ENCODE measurements around the gene PLA2G5.

Gene PLA2G5

DNA sequence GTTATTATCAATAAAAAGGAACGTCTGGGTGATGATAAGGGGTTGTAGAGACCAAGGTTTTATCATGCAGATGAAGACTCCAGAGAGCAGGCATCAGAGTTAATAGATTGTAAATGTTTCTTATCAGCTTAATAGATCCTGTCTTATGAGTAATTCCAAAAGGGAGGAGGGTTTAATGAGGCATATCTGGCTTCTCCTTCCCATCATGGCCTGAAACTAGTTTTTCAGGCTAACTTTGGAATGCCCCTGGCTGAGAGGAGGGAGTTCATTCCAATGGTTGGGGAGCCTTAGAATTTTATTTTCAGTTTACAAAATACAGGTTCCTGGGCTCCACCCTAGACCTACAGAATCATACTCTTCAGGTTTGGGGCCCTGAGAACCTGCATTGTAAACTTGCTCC lies 35.9 kb downstream of the PLA2G5 start:
- POLR2A ChIA-PET = no interaction called here
- CTCF ChIA-PET = no interaction called here
- no peak for TF ChIP-seq SP1 (IDR thresholded peaks at IDR 0.05)
- TF ChIP-seq NFRKB (IDR thresholded peaks at IDR 0.05) = no peak
- TF ChIP-seq CTBP1 (IDR thresholded peaks at IDR 0.05; ENCODE audit: borderline replicate concordance) = no peak
- TF ChIP-seq FOXK2 (IDR thresholded peaks at IDR 0.05) = no peak
- no peak for TF ChIP-seq FOXM1 (IDR thresholded peaks at IDR 0.05; ENCODE audit: borderline replicate concordance)
- TF ChIP-seq ELF4 (IDR thresholded peaks at IDR 0.05) = no peak
- no peak for DNase-seq (ENCODE audit: extremely low spot score)

GRCh38 chr1:20107351-20107750 lies 37.4 kb downstream of the PLA2G5 start:
- TF ChIP-seq FOXM1 (IDR thresholded peaks at IDR 0.05; ENCODE audit: borderline replicate concordance) (no peak), NFRKB (IDR thresholded peaks at IDR 0.05) (no peak), SUZ12 (IDR thresholded peaks at IDR 0.05) (no peak), ARNT (IDR thresholded peaks at IDR 0.05) (no peak)
- ChIA-PET POLR2A (no interaction called here), CTCF (no interaction called here)
- DNase-seq (ENCODE audit: extremely low spot score) = no peak

- POLR2A ChIA-PET = no interaction called here
- no peak for DNase-seq (ENCODE audit: extremely low spot score)
- CTCF ChIA-PET = no interaction called here
- TF ChIP-seq FOXK2 (IDR thresholded peaks at IDR 0.05) (no peak), LEF1 (IDR thresholded peaks at IDR 0.05; ENCODE audit: borderline replicate concordance) (no peak), FOXA1 (IDR thresholded peaks at IDR 0.05) (no peak), SUZ12 (IDR thresholded peaks at IDR 0.05) (no peak)
- TF ChIP-seq, protein P1, sequence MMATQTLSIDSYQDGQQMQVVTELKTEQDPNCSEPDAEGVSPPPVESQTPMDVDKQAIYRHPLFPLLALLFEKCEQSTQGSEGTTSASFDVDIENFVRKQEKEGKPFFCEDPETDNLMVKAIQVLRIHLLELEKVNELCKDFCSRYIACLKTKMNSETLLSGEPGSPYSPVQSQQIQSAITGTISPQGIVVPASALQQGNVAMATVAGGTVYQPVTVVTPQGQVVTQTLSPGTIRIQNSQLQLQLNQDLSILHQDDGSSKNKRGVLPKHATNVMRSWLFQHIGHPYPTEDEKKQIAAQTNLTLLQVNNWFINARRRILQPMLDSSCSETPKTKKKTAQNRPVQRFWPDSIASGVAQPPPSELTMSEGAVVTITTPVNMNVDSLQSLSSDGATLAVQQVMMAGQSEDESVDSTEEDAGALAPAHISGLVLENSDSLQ (IDR thresholded peaks at IDR 0.05) = no peak
These were observed 37.8 kb downstream of the PLA2G5 start for GRCh38 chr1:20107796-20108195.

DNA sequence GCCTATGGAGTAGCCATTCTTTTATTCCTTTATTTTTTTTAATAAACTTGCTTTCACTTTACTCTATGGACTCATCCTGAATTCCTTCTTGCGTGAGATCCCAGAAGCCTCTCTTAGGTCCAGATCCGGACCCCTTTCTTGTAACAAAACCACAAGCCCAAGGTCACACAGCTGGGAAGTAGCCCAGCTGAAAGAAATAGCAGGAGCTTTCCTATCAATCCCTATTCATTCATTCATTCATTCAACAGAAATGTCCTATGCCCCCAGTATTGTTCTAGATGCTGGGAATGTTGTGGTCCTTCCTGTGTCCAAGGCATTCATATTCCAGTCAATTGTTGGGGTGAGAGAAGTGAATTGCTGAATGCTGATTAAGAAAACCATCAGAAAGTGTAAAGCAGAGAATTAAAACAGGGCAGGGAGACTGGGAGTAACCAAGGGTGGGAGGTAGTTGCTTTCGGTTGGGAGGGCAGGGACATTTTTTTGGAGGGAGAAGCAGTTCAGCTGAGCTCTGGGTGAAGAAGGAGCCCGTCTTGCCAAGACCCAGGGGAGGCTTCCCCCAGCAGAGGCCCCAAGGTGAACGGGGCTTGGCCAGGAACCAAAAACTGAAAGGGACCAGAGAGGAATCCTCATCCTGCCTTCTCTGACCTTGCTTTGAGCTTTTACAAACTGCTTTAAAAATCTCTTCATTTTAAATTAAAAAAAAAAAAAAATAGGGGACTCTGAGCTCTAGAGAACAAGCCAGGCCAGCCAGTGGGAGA lies 38.6 kb downstream of the PLA2G5 start:
- TF ChIP-seq SUZ12 (IDR thresholded peaks at IDR 0.05) (no peak), TARDBP (IDR thresholded peaks at IDR 0.05) (no peak), CTBP1 (IDR thresholded peaks at IDR 0.05; ENCODE audit: borderline replicate concordance) (no peak), L3MBTL2 (conservative IDR thresholded peaks at IDR 0.05) (no peak), NFRKB (IDR thresholded peaks at IDR 0.05) (no peak), FOXK2 (IDR thresholded peaks at IDR 0.05) (no peak), ELF4 (IDR thresholded peaks at IDR 0.05) (no peak), FOXM1 (IDR thresholded peaks at IDR 0.05; ENCODE audit: borderline replicate concordance) (no peak), HDGF (IDR thresholded peaks at IDR 0.05; ENCODE audit: borderline replicate concordance) (no peak), FOXA1 (IDR thresholded peaks at IDR 0.05) (no peak), LEF1 (IDR thresholded peaks at IDR 0.05; ENCODE audit: borderline replicate concordance) (no peak), ARNT (IDR thresholded peaks at IDR 0.05) (no peak), BHLHE40 (IDR thresholded peaks at IDR 0.05; ENCODE audit: borderline replicate concordance) (no peak), ZNF384 (IDR thresholded peaks at IDR 0.05) (no peak), SP1 (IDR thresholded peaks at IDR 0.05) (no peak)
- TF ChIP-seq, protein P1 (IDR thresholded peaks at IDR 0.05) = no peak
- ChIA-PET POLR2A (no interaction called here), CTCF (no interaction called here)
- no peak for DNase-seq (ENCODE audit: extremely low spot score)

DNA sequence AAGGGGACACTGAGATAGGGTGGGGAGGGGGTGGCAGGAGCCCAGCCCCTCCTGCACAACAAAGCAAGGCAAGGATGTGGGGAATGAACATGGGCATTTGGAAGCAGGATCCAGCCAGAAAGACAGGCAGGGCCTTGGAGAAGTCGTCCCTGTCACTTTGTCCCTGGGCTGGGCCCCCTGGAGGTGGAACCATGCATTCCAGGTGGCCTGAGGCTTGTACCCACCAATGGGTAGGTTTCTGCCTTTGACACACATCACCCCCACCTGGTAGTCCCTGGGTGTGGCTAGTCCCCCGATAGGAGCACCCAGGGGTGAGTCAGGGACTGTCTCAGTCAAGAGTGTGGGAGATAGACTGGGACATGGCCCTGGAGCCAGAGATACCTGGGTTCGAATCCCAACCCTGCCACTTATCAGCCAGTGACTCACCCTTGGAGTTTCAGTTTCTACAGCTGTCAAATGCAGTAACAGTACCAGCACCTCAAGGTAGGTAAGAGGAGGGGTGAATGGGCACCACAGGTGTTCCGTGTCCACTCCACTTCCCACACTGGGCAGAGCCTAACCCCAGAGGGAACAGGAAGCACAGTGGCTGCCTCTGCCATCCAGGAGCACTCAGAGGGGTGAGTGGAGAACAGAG lies 39.3 kb downstream of the PLA2G5 start:
- CTCF ChIA-PET = no interaction called here
- POLR2A ChIA-PET = no interaction called here
- no peak for DNase-seq (ENCODE audit: extremely low spot score)
- TF ChIP-seq ZNF384 (IDR thresholded peaks at IDR 0.05) (no peak), TARDBP (IDR thresholded peaks at IDR 0.05) (no peak), FOXK2 (IDR thresholded peaks at IDR 0.05) (no peak), ELF4 (IDR thresholded peaks at IDR 0.05) (no peak), NFRKB (IDR thresholded peaks at IDR 0.05) (no peak), BHLHE40 (IDR thresholded peaks at IDR 0.05; ENCODE audit: borderline replicate concordance) (no peak), L3MBTL2 (conservative IDR thresholded peaks at IDR 0.05) (no peak), CTBP1 (IDR thresholded peaks at IDR 0.05; ENCODE audit: borderline replicate concordance) (no peak), LEF1 (IDR thresholded peaks at IDR 0.05; ENCODE audit: borderline replicate concordance) (no peak), FOXM1 (IDR thresholded peaks at IDR 0.05; ENCODE audit: borderline replicate concordance) (no peak)
- TF ChIP-seq, protein P1 (IDR thresholded peaks at IDR 0.05) = no peak

DNA sequence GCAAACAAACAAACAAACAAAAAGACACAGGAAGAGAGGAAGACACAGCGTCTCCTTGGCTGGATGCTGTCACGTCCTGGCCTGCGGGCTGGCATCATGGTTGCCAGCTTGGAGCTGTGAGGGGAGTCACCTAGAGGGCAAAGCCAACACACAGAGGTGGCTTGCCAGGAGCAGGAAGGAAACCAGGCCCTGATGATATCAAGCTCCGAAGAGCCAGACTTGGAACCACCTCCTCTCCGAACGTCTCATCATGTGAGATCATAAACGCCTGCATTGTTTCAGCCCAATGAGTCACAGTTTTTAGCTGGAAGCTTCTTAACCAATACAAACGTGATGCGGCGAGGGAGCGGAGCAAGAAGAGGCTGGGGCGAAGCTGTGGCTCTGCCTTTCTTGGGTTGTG lies 40.7 kb downstream of the PLA2G5 start:
- POLR2A ChIA-PET = no interaction called here
- no peak for TF ChIP-seq TARDBP (IDR thresholded peaks at IDR 0.05)
- TF ChIP-seq SP1 (IDR thresholded peaks at IDR 0.05) = no peak
- no peak for TF ChIP-seq LEF1 (IDR thresholded peaks at IDR 0.05; ENCODE audit: borderline replicate concordance)
- DNase-seq (ENCODE audit: extremely low spot score) = no peak
- CTCF ChIA-PET = interaction anchor here (0.6 kb wide), 1 partner anchor 36 kb away, joined by 3 read pairs; no protein-coding TSS in a partner anchor

DNA sequence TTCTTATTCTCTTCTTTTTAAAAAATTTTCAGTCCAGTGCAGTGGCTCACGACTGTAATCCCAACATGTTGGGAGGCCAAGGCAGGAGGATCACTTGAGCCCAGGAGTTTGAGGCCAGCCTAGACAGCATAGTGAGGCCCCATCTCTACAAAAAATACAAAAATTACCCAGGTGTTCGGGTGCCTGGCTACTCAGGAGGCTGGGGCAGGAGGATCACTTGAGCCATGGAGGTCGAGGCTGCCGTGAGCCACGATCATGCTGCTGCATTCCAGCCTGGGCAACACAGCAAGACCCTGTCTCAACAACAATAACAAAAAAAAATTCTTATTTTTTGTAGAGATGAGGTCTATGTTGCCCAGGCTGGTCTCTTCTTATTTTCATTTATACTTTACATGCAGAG lies 41.5 kb downstream of the PLA2G5 start:
- DNase-seq (ENCODE audit: extremely low spot score) = no peak
- POLR2A ChIA-PET = no interaction called here
- TF ChIP-seq LEF1 (IDR thresholded peaks at IDR 0.05; ENCODE audit: borderline replicate concordance) (no peak), ELF4 (IDR thresholded peaks at IDR 0.05) (no peak), NFRKB (IDR thresholded peaks at IDR 0.05) (no peak), FOXM1 (IDR thresholded peaks at IDR 0.05; ENCODE audit: borderline replicate concordance) (no peak), TARDBP (IDR thresholded peaks at IDR 0.05) (no peak), SP1 (IDR thresholded peaks at IDR 0.05) (no peak), FOXK2 (IDR thresholded peaks at IDR 0.05) (no peak)
- TF ChIP-seq, protein P1 (IDR thresholded peaks at IDR 0.05) = no peak
- CTCF ChIA-PET = no interaction called here
